HL-60/S4 treated with retinoic acid at 250 ng/mL for 4 days and 3 days (cell line): ENCODE measurements around the gene SLC38A6.

Source experiments
- in situ Hi-C: fragments of 300-500 bp; cut with MboI; formaldehyde crosslinking; loops from 2 replicates; pipeline ENCODE4 v1.7.0; 2022; ENCODE audit warnings: low sequenced_read_pairs

Gene SLC38A6

GRCh38 chr14:61101803-61102548 lies 120.9 kb downstream of the SLC38A6 start:
- in situ Hi-C loops, result no loop called here
